GM10266 (cell line): ENCODE measurements around the gene FBXW7.

Experiments
- DNase-seq: peaks from one replicate; pipeline ENCODE4 v3.0.0; 2012; ENCODE audit errors: extremely low spot score
- CTCF ChIP-seq: IDR thresholded peaks from 2 replicates; pipeline ENCODE4 v1.5.1; 2012; ENCODE audit warnings: mild to moderate bottlenecking, low read depth; ENCODE audit not compliant: control insufficient read depth, insufficient read depth; ENCODE audit errors: missing control alignments

FBXW7 gene

GRCh38 chr4:152523731-152524130 is 12.2 kb downstream of the FBXW7 start:
- TF ChIP-seq CTCF = no peak
- no peak for DNase-seq

DNA sequence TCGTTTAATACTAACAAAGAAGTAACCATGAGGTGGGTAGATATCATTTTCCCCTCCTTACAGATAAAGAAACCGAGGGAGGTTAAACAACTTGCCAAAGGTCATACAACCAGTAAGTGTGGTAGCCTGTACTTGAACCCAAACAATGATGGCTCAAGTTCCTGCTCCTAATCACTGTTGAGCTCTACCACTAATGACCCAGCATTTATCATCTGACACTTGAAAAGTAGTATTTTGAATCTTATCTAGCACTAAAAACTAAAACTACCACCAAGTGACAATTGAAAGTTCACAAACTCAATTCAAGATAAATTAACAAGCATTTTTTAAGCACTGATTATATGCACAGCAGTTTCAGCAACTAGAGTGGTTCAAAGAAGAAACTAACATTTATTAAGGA is 13.1 kb downstream of the FBXW7 start:
- no peak for TF ChIP-seq CTCF
- no peak for DNase-seq

GRCh38 chr4:152522245-152522644 is 13.6 kb downstream of the FBXW7 start:
- no peak for DNase-seq
- TF ChIP-seq CTCF = no peak

DNA sequence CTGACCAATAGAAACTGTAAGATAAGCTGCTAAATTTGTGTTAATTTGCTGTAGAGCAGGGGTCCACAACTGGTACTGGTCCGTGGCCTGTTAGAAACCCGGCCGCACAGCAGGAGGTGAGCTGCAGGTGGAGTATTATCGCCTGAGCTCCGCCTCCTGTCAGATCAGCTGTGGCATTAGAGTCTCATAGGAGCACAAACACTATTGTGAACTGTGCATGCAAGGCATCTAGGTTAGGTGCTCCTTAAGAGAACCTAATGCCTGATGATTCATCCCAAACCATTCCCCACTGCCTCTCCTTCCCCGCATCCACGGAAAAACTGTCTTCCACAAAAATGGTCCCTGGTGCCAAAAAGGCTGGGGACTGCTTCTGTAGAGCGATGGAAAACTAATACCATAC is 19.7 kb downstream of the FBXW7 start:
- TF ChIP-seq CTCF = no peak
- no peak for DNase-seq

- no peak for TF ChIP-seq CTCF
- DNase-seq = no peak
These were observed 20.2 kb downstream of the FBXW7 start for GRCh38 chr4:152515678-152516077.

- no peak for DNase-seq
- TF ChIP-seq CTCF = no peak
These were observed 21.5 kb downstream of the FBXW7 start for GRCh38 chr4:152514356-152514755.

DNA sequence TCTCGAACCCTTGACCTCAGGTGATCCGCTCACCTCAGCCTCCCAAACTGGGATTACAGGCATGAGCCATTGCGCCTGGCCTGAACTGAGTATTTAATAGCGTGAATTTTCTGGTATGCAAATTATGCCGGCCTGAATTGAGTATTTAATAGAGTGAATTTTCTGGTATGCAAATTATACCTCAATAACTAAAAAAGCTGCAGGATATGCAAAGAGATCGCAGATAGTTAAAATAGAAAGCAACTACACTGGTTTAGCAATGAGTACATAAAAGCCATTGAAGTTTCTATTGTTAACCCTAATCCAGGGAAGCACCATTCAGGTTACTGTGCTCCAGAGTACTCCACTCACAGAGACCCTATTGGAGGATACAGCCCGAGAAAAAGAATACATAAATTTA is 22.8 kb downstream of the FBXW7 start:
- no peak for DNase-seq
- TF ChIP-seq CTCF = no peak
